Keratinocyte (primary cell): ENCODE measurements around the gene PCDHGB1.
"Not testable (repeated sequence)": the region's sequence is repeated elsewhere in the genome, so short reads cannot be mapped to it uniquely, and the experiment has no call there.

Experiments used
- EZH2 ChIP-seq: IDR thresholded peaks from one replicate; pipeline ENCODE4 v1.6.1; 2012; ENCODE audit warnings: inconsistent platforms, mild to moderate bottlenecking, low read length, moderate library complexity
- TF ChIP-seq, protein P1 (sequence below), 3 experiments: IDR thresholded peaks in 1 of 3; conservative IDR thresholded peaks in 1 of 3; optimal IDR thresholded peaks in 1 of 3; 2 replicates in 2 of 3; 3 replicates in 1 of 3; pipeline versions ENCODE3 to v1.5.1; 2011; ENCODE audit warnings: low read length in 3 of 3, mild to moderate bottlenecking in 3 of 3, moderate library complexity in 2 of 3, control low read depth in 1 of 3, inconsistent platforms in 1 of 3; ENCODE audit not compliant: insufficient read depth in 2 of 3; ENCODE audit errors: extremely low read depth in 1 of 3

DNA sequence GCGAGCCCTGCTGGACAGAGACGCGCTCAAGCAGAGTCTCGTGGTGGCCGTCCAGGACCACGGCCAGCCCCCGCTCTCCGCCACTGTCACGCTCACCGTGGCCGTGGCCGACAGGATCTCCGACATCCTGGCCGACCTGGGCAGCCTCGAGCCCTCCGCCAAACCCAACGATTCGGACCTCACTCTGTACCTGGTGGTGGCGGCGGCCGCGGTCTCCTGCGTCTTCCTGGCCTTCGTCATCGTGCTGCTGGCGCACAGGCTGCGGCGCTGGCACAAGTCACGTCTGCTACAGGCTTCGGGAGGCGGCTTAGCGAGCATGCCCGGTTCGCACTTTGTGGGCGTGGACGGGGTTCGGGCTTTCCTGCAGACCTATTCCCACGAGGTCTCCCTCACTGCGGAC, 17.3 kb upstream of the PCDHGB1 start:
- TF ChIP-seq, protein P1, sequence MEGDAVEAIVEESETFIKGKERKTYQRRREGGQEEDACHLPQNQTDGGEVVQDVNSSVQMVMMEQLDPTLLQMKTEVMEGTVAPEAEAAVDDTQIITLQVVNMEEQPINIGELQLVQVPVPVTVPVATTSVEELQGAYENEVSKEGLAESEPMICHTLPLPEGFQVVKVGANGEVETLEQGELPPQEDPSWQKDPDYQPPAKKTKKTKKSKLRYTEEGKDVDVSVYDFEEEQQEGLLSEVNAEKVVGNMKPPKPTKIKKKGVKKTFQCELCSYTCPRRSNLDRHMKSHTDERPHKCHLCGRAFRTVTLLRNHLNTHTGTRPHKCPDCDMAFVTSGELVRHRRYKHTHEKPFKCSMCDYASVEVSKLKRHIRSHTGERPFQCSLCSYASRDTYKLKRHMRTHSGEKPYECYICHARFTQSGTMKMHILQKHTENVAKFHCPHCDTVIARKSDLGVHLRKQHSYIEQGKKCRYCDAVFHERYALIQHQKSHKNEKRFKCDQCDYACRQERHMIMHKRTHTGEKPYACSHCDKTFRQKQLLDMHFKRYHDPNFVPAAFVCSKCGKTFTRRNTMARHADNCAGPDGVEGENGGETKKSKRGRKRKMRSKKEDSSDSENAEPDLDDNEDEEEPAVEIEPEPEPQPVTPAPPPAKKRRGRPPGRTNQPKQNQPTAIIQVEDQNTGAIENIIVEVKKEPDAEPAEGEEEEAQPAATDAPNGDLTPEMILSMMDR (optimal IDR thresholded peaks at IDR 0.05 in 1 of 3, IDR thresholded peaks at IDR 0.05 in 1 of 3, conservative IDR thresholded peaks at IDR 0.05 in 1 of 3; ENCODE audit: extremely low read depth in 1 of 3, insufficient read depth in 2 of 3, low read length in 3 of 3) = not testable (repeated sequence)
- not testable (repeated sequence) for TF ChIP-seq EZH2
